GM10248 (cell line): ENCODE data around the gene FGD2.

Source experiments
- CTCF ChIA-PET: fragments of 300-600 bp; sonication (Branson Sonifier 250); formaldehyde crosslinking; extraction: SDS; loops from one replicate; lab custom pipeline; 2021; ENCODE audit warnings: antibody characterized with exemption; lab: Yijun Ruan, JAX
- POLR2A ChIA-PET: fragments of 350-650 bp; sonication (Branson Sonifier 250); formaldehyde crosslinking; extraction: SDS; loops from one replicate; lab custom pipeline; 2020; ENCODE audit warnings: antibody characterized with exemption; lab: Yijun Ruan, JAX
- DNase-seq: peaks from one replicate; pipeline ENCODE4 v3.0.0; 2012; ENCODE audit errors: extremely low spot score
- TF ChIP-seq, protein P1 (sequence below): IDR thresholded peaks from 2 replicates; pipeline ENCODE4 v1.5.1; 2012; ENCODE audit warnings: mild to moderate bottlenecking, low read depth; ENCODE audit errors: extremely low read depth, missing control alignments, control extremely low read depth

The FGD2 gene

DNA sequence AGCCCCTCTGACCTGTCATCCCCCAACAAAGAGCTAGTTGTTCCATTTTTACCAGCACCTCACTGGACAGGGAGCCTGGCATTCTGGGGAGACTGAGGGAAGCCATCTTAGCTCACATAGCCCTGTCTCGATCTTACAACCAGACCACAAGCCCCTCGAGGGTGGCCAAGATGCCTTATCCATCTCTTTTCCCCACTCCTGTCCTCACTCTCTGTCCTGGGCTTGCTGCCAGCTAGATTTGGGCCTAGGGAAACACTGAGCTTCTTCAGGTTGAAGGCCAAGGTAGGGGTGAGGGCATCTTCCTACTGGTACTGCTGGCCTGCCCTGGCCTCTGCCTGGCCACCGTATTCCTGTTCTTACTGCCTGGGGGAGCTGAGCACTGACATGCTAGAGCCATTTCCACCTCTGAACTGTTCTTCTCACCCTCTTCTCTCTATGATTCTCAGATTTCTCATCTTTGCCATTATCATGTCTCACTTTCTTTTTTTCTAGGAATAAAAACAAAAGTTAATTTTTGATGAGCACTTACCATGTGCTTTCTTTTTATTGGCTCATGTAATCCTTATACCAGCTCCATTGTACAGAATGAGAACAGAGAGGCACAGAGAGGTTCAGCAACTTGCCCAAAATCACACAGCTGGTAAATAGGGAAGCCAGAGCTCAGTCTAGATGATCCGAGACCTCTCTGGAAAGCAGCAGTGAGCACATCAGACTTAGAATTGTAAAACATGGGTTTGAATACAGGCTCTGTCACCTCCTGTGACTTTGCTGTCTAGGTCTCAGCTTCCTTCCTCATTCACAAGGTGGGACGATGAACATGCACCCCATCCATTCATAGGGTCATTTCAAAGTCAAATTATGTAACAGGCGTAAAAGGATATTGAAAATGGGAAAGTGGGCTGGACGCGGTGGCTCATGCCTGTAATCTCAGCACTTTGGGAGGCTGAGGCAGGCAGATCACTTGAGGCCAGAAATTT is 28.7 kb downstream of the FGD2 start:
- TF ChIP-seq, protein P1, sequence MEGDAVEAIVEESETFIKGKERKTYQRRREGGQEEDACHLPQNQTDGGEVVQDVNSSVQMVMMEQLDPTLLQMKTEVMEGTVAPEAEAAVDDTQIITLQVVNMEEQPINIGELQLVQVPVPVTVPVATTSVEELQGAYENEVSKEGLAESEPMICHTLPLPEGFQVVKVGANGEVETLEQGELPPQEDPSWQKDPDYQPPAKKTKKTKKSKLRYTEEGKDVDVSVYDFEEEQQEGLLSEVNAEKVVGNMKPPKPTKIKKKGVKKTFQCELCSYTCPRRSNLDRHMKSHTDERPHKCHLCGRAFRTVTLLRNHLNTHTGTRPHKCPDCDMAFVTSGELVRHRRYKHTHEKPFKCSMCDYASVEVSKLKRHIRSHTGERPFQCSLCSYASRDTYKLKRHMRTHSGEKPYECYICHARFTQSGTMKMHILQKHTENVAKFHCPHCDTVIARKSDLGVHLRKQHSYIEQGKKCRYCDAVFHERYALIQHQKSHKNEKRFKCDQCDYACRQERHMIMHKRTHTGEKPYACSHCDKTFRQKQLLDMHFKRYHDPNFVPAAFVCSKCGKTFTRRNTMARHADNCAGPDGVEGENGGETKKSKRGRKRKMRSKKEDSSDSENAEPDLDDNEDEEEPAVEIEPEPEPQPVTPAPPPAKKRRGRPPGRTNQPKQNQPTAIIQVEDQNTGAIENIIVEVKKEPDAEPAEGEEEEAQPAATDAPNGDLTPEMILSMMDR, result no peak
- CTCF ChIA-PET, result interaction anchor here (0.8 to 26.1 kb wide), 7 partner anchors 10 to 291 kb away, joined by 3 to 774 read pairs (median 8); partner anchors contain the start of gene PIM1
- no peak for DNase-seq
- POLR2A ChIA-PET, result no interaction called here

- TF ChIP-seq, protein P1, result no peak
- ChIA-PET CTCF (interaction anchor here (1.5 to 26.1 kb wide), 5 partner anchors 8 to 169 kb away, joined by 3 to 774 read pairs (median 183); partner anchors contain the start of gene PIM1), POLR2A (no interaction called here)
- no peak for DNase-seq
Observed at GRCh38 chr6:37036146-37036545, 30.7 kb downstream of the FGD2 start.

DNA sequence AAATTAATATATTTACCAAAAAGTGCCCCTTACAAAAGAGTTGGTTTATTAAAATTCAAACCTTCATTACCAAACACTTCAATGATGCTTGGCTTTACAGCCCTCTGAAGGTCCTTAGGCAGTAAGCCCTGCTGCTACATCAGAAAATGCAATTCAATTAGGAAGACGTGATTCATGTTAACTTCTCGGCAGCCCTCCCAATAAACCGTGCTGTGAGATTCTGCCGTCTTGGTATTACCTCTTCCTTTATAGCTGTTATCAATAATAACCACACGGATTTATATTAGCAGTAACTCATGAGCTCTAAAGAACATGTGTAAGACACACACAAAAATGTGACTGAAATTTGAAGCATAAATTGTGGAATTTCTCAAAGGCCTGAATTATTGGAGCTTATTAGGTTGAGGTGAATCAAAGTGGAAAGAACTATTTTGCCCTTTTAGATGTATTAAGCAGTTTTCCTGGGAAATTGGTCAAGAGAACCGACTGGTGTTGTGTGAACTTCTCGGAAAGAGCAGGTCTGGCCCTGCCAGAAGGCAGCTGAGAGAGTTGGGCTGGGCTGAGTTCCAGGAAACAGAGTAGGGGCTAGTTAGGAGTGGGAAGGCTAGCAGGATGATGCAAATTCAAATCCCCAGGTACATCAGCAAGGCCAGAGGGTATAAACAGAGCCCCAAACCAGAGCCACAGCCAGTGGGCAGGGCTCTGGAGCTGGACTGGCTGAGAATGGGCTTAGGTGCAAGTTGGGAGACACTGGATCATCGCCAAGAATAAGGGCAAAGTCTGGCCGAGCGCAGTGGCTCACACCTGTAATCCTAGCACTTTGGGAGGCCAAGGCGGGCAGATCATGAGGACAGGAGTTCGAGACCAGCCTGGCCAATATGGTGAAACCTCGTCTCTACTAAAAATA is 33.1 kb downstream of the FGD2 start:
- ChIA-PET POLR2A (no interaction called here), CTCF (interaction anchor here (1.0 to 26.1 kb wide), 6 partner anchors 9 to 166 kb away, joined by 3 to 774 read pairs (median 100); partner anchors contain the start of gene PIM1)
- no peak for DNase-seq
- TF ChIP-seq, protein P1, result no peak

DNA sequence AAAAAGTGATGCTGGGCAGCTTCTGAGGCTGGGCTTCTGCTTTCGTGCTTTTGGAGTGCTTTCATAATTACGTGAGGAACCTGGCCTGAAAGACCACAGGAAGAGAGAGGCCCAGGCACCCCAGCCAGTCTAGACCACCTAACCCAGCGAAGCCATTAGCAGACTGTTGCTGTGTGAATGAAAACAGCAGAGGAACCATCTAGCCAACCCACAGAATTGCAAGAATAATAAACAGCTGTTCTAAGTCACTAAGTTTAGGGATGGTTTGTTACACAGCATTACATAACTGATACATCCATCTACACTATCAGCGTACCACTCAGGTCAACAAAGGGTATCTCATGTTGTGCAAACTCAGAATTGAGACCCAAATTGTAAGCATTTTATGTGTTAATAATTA is 34.5 kb downstream of the FGD2 start:
- ChIA-PET CTCF (interaction anchor here (0.9 to 24.8 kb wide), 4 partner anchors 10 to 135 kb away, joined by 3 to 519 read pairs (median 12); partner anchors contain the start of gene PIM1), POLR2A (no interaction called here)
- TF ChIP-seq, protein P1, result no peak

GRCh38 chr6:37041521-37041920 is 36.1 kb downstream of the FGD2 start:
- POLR2A ChIA-PET, result no interaction called here
- CTCF ChIA-PET, result interaction anchor here (0.9 to 1.6 kb wide), 2 partner anchors 12 to 169 kb away, joined by 3 to 7 read pairs; no protein-coding TSS in a partner anchor
- TF ChIP-seq, protein P1, result no peak
- DNase-seq, result no peak

More for the DNA sequence above, 34.5 kb downstream of the FGD2 start:
- no peak for DNase-seq
